ENCODE data around the gene ANKRD13C.

Gene ANKRD13C

DNA sequence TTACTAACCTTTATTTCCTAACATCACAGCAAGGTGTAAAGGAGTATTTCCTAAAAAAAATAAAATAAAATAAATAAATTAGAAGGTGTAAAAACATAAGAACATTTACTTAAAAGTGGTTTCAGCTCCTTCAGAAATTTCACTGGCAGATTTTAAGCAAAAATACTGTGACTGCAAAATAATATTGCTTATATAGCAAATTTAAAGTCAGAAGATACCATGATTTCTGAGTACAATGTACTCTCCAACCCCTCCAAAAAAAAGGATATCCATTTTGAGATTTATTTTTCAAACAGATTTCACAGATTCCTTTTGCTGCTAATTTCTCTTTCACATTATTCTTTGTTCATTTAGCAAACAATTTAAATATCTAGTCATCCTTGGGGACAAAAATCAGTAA, 18.5 kb downstream of the ANKRD13C start:
- Histone ChIP-seq H3K27ac (no peak overlapping the region), H3K4me3 (no peak overlapping the region)
- TF ChIP-seq, protein P1, sequence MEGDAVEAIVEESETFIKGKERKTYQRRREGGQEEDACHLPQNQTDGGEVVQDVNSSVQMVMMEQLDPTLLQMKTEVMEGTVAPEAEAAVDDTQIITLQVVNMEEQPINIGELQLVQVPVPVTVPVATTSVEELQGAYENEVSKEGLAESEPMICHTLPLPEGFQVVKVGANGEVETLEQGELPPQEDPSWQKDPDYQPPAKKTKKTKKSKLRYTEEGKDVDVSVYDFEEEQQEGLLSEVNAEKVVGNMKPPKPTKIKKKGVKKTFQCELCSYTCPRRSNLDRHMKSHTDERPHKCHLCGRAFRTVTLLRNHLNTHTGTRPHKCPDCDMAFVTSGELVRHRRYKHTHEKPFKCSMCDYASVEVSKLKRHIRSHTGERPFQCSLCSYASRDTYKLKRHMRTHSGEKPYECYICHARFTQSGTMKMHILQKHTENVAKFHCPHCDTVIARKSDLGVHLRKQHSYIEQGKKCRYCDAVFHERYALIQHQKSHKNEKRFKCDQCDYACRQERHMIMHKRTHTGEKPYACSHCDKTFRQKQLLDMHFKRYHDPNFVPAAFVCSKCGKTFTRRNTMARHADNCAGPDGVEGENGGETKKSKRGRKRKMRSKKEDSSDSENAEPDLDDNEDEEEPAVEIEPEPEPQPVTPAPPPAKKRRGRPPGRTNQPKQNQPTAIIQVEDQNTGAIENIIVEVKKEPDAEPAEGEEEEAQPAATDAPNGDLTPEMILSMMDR (IDR thresholded peaks at IDR 0.05), result no peak
- no peak for DNase-seq (ENCODE audit: low spot score)

DNA sequence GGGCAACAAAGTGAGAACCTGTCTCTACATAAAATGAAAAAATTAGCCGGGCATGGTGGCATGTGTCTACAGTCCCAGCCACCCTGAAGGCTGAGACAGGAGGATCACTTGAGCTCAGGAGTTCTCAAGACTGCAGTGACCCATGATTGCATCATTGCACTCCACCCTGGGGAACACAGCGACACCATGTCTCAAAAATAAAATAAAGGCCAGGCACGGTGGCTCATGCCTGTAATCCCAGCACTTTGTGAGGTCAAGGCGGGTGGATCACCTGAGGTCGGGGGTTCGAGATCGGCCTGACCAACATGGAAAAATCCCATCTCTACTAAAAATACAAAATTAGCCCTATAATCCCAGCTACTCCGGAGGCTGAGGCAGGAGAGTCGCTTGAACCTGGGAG, 20.1 kb downstream of the ANKRD13C start:
- no peak overlapping the region for H3K27ac ChIP-seq
- TF ChIP-seq, protein P1 (IDR thresholded peaks at IDR 0.05), result no peak
- no peak for DNase-seq (ENCODE audit: low spot score)
- no peak overlapping the region for H3K4me3 ChIP-seq

DNA sequence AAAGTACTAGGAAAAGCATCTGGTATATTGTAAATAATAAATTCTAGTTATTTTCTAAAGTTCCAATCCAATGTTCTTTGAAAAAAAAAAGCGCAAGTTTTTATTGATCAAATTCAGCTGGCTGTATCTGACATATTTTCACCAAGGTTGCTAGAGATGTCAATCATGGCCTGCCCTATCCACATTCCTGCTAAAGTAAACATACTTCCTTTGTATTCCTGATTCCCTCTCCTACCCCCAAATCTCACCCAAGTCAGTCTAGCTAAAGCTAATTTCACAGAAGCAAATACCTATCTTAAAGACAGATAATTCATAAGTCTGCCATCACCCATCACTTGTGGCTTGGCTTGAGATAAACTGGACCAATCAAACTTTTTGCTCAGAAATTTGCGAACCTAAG, 21.3 kb downstream of the ANKRD13C start:
- no peak overlapping the region for H3K4me3 ChIP-seq
- H3K27ac ChIP-seq, result no peak overlapping the region
- TF ChIP-seq, protein P1 (IDR thresholded peaks at IDR 0.05), result no peak
- no peak for DNase-seq (ENCODE audit: low spot score)

DNA sequence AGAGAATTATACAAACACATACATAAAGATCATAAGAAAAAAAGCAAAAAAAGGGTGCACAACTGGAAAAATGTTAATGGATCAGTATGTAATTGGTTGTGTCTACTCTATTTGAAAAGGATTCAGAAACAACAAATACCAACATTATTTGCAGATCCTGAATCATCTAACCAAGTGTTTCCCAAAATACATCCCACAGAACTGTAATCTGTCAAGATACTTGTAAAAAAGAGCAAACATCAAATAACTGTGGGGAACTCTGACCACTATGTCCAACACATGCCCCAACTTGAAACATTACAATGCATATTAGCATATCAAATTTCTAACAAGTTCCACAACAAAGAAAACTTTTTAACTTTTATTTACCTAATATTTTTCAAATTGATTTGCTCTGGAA, 22.6 kb downstream of the ANKRD13C start:
- Histone ChIP-seq H3K4me3 (no peak overlapping the region), H3K27ac (no peak overlapping the region)
- TF ChIP-seq, protein P1 (IDR thresholded peaks at IDR 0.05), result no peak
- DNase-seq (ENCODE audit: low spot score), result no peak

DNA sequence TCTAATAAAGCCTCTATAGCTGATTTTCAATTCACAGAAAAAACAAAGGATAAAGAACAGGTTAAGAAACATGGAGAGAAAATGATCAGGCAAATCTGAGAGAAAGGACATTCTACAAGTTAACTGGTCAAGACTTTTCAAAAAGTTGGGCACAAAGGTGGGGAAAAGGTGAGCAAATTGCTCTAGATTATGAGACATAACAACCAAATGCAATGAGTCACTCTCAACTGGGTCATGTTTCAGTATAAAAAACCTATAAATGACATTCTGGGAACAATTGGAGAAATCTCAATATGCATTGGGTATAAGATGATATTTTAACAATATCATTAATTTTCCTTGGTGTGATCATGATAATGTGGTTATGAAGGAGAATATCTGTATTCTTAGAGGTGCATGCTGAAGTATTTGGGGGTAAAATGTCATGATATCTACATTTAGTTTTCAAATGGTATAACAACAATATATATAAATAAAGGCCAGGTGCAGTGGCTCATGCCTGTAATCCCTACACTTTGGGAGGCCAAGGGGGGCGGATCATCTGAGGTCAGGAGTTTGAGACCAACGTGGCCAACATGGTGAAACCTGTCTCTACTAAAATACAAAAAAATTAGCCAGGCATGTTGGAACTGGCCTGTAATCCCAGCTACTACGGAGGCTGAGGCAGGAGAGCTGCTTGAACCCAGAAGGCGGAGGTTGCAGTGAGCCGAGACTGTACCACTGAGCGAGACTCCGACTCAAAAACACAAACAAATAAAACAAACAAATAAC, 27.0 kb downstream of the ANKRD13C start:
- DNase-seq (ENCODE audit: low spot score), result no peak
- TF ChIP-seq, protein P1 (IDR thresholded peaks at IDR 0.05), result no peak

DNA sequence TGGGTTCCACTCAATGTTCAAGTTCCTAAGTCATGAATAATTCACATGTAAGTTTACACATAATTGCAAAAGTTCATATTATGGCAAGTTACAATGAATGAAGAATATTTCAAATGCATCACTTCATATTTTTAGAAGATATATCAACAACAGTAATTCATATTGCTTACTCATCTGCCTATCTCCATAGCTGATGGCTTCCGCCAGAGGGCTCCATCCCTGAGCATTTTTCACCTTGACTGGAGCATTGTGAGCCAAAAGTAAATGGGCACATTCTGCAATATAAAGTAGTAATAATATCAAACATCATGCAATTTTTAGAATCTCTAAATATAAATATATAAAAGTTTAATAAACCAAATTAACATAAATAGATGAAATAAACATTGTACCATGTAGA, 29.8 kb downstream of the ANKRD13C start:
- DNase-seq (ENCODE audit: low spot score), result no peak
- no peak overlapping the region for H3K4me3 ChIP-seq
- TF ChIP-seq, protein P1 (IDR thresholded peaks at IDR 0.05), result no peak
- H3K27ac ChIP-seq, result no peak overlapping the region

More for the DNA sequence above, 27.0 kb downstream of the ANKRD13C start:
- H3K27ac ChIP-seq, result no peak overlapping the region
- no peak overlapping the region for H3K4me3 ChIP-seq

DNA sequence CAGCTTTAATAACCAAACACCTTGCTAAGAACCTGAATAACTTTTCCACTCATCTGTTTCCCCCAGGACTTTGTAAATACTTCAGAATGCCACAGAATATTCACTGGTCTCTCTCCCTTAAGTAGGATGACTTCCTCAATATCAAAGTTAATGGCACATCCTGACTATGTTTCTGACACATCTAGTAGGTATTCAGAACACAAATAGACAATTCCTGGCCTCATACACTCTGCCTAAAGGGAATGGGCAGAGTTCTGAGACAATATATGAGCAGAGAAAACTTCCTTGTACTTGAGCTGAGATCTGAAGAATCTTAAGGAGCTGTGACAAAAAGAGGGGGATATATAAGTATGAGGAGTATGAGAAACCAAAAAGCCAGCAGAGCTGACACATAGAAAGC, 34.8 kb downstream of the ANKRD13C start:
- H3K4me3 ChIP-seq, result no peak overlapping the region
- TF ChIP-seq, protein P1 (IDR thresholded peaks at IDR 0.05), result no peak
- no peak overlapping the region for H3K27ac ChIP-seq
- no peak for DNase-seq (ENCODE audit: low spot score)

Measured in coronary artery (tissue), 2 donors.